Mucosa of rectum (tissue), 2 donors: ENCODE data around the gene DSTN.

ENCODE experiments used
- H3K27ac ChIP-seq, 2 donors: one replicate each; pipeline ENCODE4 v1.7.0; 2013; ENCODE audit warnings: inconsistent platforms in 2 of 2, low read depth in 2 of 2, low read length in 2 of 2
- H3K27me3 ChIP-seq, 2 donors: one replicate each; pipeline ENCODE4 v1.7.0; 2013; ENCODE audit warnings: low read length in 2 of 2; ENCODE audit not compliant: control insufficient read depth in 2 of 2, insufficient read depth in 2 of 2
- H3K36me3 ChIP-seq, 2 donors: one replicate each; pipeline ENCODE4 v1.7.0; 2013; ENCODE audit warnings: low read length in 2 of 2; ENCODE audit not compliant: control insufficient read depth in 2 of 2, insufficient read depth in 2 of 2
- H3K4me1 ChIP-seq, 2 donors: one replicate each; pipeline ENCODE4 v1.7.0; 2013; ENCODE audit warnings: low read length in 2 of 2, mild to moderate bottlenecking in 1 of 2; ENCODE audit not compliant: control insufficient read depth in 2 of 2, insufficient read depth in 2 of 2
- H3K4me3 ChIP-seq, 2 donors: one replicate each; pipeline ENCODE4 v1.7.0; 2013; ENCODE audit warnings: low read length in 2 of 2
- H3K9ac ChIP-seq, 2 donors: one replicate each; pipeline ENCODE4 v1.7.0; 2013; ENCODE audit warnings: low read length in 2 of 2, low read depth in 1 of 2, mild to moderate bottlenecking in 1 of 2
- H3K9me3 ChIP-seq, 2 donors: one replicate each; pipeline ENCODE4 v1.7.0; 2013; ENCODE audit warnings: low read length in 2 of 2; ENCODE audit not compliant: control insufficient read depth in 2 of 2
- donor health status: healthy.
- donor health status: Normal muscosa, but diverticular disease.

Gene DSTN

DNA sequence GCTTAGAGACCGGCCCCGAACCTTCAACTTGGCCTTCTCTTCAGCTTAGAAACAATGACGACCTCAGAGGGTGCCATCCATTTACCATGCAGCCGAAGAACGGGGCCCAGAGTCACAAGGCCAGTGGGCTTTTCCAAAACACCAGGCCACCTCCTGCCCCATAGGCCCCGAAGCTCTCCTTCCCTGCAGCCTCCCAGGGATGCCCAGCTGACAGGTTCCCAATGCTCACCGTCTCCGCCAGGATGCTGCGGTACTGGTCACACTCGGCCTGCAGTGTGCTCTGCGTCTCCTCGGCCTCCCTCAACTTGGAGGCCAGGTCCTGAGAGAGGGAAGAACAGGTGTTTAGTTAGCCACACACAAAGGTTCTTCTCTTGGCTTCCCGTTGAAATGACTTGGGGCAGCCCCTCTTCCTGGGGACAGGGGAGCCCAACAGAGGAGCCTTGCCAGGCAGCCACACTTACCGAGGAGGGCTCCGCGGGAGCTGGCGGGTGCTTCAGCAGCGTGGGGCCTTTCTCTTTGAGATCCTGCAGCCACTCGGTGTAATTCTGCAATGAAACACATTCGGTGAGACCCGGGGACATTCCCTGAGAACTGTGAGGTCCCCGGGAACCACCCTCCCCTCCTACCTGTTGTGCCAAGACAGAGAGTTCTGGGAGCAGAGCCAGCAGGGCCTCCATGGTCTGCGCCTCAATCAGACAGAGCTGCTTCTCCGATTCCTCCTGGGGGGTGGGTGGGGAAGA lies 51.5 kb downstream of the DSTN start:
- no peaks in the 10 kb centered on the region for H3K27me3 ChIP-seq
- no peak overlapping the region for H3K9ac ChIP-seq
- H3K9me3 ChIP-seq, result no peaks in the 10 kb centered on the region
- no peak overlapping the region for H3K27ac ChIP-seq
- no peak overlapping the region for H3K4me3 ChIP-seq
- H3K4me1 ChIP-seq, result peaks cover 2 to 7% of the 10 kb centered on the region in 2 donors
- H3K36me3 ChIP-seq, result peaks cover 89 to 96% of the 10 kb centered on the region in 2 donors

- peaks cover 91 to 96% of the 10 kb centered on the region in 2 donors for H3K36me3 ChIP-seq
- H3K27me3 ChIP-seq, result no peaks in the 10 kb centered on the region
- no peaks in the 10 kb centered on the region for H3K9me3 ChIP-seq
- no peak overlapping the region for H3K27ac ChIP-seq
- H3K4me3 ChIP-seq, result no peak overlapping the region
- no peak overlapping the region for H3K9ac ChIP-seq
- H3K4me1 ChIP-seq, result peaks cover 3 to 12% of the 10 kb centered on the region in 2 donors
These were observed 52.4 kb downstream of the DSTN start for GRCh38 chr20:17622086-17622850.

- Histone ChIP-seq H3K9ac (no peak overlapping the region), H3K4me3 (no peak overlapping the region), H3K27me3 (no peaks in the 10 kb centered on the region), H3K4me1 (peaks cover 7 to 14% of the 10 kb centered on the region in 2 donors), H3K36me3 (peaks cover 93 to 94% of the 10 kb centered on the region in 2 donors), H3K9me3 (no peaks in the 10 kb centered on the region), H3K27ac (no peak overlapping the region)
These were observed 53.1 kb downstream of the DSTN start for GRCh38 chr20:17622851-17623508.

- Histone ChIP-seq H3K27ac (no peak overlapping the region), H3K9me3 (no peaks in the 10 kb centered on the region), H3K9ac (no peak overlapping the region), H3K4me3 (no peak overlapping the region), H3K36me3 (peaks cover 90 to 93% of the 10 kb centered on the region in 2 donors), H3K27me3 (no peaks in the 10 kb centered on the region), H3K4me1 (peaks cover 7 to 17% of the 10 kb centered on the region in 2 donors)
These were observed 54.2 kb downstream of the DSTN start for GRCh38 chr20:17624070-17624469.

DNA sequence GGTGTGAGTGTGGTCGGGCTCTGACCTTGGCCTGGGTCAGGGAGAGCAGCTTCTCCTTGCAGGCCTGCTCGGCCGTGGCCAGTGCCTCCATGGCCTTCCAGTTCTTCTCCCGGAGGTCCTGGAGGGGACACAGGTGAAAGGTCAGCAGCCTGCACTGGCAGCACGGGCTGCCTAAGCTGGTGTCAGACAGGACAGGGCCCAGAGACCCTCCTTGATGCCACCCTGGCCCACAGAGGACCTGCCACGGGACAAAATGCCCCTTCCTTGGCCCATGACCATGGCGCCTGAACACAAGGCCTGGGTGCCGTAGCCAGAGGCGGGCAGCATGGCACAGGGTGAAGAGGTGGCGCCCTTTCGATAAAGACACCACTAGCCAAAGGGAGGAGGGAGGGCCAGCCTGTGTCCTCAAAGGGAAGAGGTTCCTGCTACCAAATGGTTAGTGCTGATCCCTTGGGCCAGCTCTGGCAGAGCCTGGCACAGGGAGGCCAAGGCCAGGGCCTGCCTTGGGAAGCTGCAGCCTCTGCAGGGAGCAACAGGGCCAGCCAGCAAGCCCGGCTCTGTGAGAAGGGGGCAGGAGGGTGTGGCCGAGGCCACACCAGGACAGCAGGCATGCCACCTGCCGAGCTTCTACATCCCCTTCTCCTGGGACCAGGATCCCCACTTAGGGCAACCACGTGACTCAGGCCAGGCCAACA lies 54.8 kb downstream of the DSTN start:
- H3K9me3 ChIP-seq, result no peaks in the 10 kb centered on the region
- H3K9ac ChIP-seq, result no peak overlapping the region
- H3K36me3 ChIP-seq, result peaks cover 90 to 93% of the 10 kb centered on the region in 2 donors
- H3K27me3 ChIP-seq, result no peaks in the 10 kb centered on the region
- no peak overlapping the region for H3K27ac ChIP-seq
- no peak overlapping the region for H3K4me3 ChIP-seq
- H3K4me1 ChIP-seq, result peaks cover 7 to 17% of the 10 kb centered on the region in 2 donors

DNA sequence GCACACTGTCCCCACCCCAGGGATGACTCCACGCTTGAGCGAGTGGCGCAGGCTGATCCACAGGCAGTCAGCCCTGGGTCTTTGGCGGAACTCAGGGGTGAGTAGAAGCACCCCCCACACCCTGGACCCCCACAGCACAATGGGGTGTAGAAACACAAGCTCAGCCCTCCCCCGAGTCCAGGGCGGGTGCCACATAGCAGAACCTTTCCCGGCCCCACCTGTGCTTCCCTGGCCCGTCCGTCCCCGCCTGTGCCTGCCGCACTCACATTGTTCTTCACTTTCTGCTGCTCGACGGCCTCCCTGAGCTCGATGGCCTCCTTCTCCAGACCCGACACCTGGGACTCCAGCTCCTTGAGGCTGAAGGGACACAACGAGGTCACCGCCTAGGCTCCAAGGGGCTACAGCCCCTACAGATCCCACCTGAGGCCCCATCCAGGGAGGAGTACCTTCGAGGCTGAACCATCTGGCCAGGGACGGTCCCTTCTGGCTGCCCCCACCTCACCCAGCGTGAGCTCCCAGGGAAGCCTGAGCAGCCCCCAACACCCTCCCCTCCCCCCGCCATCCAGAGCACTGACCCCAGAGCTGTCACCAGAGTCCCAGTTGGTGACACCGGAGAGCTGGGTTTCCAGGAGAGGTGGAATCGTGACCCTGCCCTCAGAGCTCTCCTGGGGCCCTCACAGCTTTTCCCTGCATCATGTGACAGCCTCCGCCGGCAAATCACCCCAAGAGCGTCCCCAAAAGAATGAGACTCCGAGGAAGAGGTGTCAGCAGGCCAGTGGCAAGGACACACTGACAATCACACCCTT lies 55.6 kb downstream of the DSTN start:
- Histone ChIP-seq H3K27ac (peak overlapping the region in 1 of 2 donors; percentile 35), H3K4me1 (peaks cover 7 to 17% of the 10 kb centered on the region in 2 donors), H3K36me3 (peaks cover 89 to 92% of the 10 kb centered on the region in 2 donors), H3K4me3 (no peak overlapping the region), H3K9ac (no peak overlapping the region), H3K27me3 (no peaks in the 10 kb centered on the region), H3K9me3 (no peaks in the 10 kb centered on the region)

DNA sequence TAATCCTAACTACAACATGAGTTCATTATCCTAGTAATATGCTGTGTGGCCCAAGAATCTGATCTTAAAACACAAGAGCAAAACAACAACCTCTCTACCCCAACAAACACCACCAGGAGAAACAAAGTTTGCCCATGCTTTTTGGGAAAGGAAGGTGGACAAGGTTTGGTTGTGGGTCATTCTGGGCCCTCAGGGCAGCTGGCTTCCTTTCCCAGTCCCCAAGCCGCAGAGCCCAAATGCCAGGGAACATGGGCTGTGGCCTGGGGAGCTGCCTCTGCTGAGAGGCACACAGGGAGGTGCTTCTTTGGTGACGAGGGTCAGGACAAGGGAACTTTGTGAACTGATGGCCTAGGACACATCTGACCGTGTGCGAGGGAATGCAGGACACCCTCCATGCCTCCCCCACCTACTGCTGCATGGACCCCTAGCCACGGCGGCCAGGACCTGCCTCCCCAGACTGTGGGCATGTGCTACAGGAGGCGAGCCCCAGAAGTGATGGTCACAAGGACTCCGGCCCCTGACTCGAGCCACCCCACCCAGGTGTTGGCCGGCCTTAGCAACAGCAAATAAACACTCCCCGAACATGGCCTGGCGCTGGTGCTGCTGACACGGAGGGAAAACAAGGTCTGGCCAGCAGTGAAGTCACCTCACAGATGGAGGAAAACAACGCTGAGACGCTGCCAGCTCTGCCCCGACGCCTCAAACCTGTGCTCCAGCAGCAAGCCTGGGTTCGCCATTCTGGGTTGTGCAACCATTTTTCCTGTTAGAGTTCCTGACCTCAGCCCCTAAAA lies 56.5 kb downstream of the DSTN start:
- Histone ChIP-seq H3K9ac (peak overlapping the region in 1 of 2 donors; percentile 15), H3K27me3 (no peaks in the 10 kb centered on the region), H3K27ac (peak overlapping the region; percentile 35 to 50), H3K4me3 (no peak overlapping the region), H3K36me3 (peaks cover 89 to 92% of the 10 kb centered on the region in 2 donors), H3K9me3 (no peaks in the 10 kb centered on the region), H3K4me1 (peaks cover 7 to 17% of the 10 kb centered on the region in 2 donors)

GRCh38 chr20:17627101-17627955 lies 57.5 kb downstream of the DSTN start:
- Histone ChIP-seq H3K9ac (peak overlapping the region in 1 of 2 donors; percentile 15), H3K27me3 (no peaks in the 10 kb centered on the region), H3K4me3 (no peak overlapping the region), H3K4me1 (peaks cover 9 to 17% of the 10 kb centered on the region in 2 donors), H3K36me3 (peaks cover 89 to 91% of the 10 kb centered on the region in 2 donors), H3K27ac (peak overlapping the region; percentile 6 to 50), H3K9me3 (no peaks in the 10 kb centered on the region)
